Measurements from ENCODE around the gene TSFM.

TSFM gene

DNA sequence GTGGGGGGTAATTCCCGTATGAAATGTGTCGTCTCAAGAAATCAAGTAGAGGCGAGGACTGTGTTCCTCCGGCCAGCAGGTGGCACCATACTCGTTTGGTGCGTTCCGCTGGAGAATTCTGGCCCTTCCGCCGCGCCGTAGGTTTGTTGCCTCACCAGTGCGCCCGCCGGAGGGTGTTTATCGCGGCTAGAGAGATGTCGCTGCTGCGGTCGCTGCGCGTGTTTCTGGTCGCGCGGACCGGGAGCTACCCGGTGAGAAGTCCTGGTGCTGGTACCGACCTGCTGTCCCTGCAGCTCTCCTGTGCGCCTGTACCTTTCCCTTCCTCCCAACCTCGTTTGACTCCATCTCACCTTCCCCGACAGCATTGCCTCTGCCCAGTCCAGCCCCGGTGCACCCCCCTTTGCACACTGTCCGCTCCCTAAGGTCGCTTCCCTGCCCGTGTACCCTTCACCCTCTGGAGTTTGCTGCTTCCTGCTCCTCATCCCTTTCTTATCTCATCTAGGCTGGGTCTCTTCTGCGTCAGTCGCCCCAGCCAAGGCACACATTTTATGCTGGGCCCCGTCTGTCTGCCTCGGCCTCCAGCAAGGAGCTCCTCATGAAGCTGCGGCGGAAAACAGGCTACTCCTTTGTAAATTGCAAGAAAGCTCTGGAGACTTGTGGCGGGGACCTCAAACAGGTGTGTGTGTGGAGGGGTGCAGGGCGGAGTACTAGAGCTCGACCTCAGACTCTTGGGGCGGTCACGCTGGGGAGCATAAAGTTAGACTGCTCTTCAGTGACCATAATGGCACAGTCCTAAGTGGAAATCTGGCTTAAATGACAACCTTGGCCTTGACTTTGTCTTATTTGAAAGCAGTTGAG is at the start of gene TSFM:
Gene TSFM, plus strand, starts transcription at position 180 of the 858 bp plus-strand sequence. Its CDS starts 15 bp downstream, at position 195.
- DNase-seq (ENCODE audit: low read depth in 2 of 2) = peak; percentile 93 to 96

DNA sequence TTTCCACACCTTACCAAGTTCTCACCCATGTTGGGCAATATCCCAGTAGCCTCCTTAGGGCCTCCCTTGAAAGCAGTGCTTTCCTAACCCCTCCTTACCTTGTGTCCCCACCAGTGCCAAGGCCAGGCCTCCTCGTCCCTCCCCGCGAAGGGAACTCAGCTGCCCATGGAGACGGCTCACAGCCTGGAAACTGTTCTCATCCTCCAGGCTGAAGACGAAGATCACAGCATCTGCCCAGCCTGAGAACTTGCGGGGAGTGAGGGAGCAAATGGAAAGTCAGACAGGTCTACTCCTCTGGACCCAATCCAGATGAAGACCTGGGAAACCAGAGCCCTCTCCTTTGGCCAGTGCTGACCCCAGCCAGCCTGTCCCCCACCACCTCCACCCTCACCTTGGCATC is 48.7 kb upstream of the TSFM start:
- DNase-seq (ENCODE audit: low read depth in 2 of 2) = no peak

DNA sequence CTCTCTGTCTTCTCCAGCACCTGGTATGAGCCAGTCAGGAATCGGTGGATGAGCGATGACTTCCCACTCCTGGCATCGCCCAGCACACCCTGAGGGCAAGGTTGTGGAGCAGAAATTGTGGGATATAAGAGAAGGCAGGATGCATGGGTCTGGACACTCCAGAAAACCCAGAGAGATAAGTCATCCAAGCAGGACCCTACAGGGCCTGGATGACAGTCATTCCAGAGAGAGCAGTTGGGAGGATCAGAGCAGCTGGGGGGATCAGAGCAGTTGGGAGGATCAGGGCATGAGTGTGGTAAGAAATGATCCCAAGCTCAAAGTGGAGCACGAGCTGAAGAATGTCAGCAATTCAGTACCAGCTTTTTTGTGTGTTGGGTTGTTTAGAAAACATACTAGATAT is 48.0 kb upstream of the TSFM start:
- DNase-seq (ENCODE audit: low read depth in 2 of 2) = no peak

DNA sequence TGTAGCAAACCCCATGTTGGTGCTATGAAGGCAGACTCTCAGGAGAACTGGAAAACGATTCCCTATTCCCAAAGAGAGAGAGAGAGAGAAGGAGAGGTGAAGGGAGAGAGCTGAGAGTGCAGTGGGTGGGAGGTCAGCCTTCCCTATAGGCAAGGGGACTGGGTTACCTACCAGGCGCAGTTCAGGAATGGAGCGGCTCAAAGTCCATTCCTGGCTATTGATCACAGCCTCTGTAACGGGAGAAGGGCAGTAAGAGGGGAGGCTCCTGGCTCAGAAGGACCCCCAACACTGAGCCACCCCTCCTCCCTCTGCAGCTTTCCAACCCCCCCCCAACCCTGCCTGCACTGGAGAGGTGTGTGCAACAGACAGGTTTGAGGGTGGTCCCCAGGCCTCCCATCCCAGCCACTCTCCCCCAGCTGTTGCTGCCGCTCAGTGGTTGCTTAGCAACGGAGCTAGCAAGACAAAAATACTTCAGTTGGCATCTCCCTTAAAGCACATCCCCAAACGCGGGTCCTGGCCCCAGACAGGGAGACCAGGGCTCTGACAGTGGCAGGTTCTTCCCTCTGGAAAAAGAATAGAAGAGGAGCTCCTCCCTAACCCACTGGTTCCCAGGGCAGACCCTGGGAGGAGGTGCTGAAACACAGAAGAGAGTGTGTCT is 47.3 kb upstream of the TSFM start:
- DNase-seq (ENCODE audit: low read depth in 2 of 2) = no peak

DNA sequence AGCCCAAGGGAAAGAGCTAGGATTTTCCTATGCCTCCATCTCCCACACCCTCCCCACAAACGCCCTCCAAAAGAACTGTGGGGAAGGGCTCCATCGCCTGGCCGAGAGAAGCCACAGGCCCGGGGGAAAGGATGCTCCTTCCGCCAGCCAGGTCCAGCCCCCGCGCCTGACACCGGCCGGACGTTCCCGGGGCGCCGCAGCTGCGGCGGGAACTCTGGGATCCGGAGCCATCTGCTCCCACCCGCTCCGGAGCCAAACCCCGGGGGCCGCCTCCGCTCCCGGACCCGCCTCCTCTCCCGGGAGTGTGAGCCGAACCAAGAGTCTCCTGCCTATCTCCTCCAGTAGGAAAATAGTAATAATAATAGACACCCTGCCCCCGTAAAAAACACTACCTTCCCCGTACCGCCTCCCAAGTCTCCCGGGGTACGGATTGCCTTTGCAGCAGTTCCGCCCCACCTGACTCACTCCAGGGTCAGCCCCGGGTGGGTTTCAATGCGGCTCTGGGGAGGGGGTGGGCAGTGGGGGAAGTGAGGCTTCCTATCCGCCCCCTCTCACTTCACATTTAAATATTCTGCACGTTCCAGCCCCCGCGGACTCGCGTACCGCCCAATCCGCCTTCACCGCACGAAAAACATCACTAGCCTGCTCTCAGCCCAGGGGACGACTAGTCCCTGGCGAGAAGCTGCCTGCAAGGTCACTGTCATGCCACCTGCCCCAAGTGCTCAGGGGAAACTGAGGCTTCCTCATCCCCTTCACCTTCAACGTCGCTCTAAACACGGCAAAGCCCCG is 46.4 kb upstream of the TSFM start:
- no peak for DNase-seq (ENCODE audit: low read depth in 2 of 2)

DNA sequence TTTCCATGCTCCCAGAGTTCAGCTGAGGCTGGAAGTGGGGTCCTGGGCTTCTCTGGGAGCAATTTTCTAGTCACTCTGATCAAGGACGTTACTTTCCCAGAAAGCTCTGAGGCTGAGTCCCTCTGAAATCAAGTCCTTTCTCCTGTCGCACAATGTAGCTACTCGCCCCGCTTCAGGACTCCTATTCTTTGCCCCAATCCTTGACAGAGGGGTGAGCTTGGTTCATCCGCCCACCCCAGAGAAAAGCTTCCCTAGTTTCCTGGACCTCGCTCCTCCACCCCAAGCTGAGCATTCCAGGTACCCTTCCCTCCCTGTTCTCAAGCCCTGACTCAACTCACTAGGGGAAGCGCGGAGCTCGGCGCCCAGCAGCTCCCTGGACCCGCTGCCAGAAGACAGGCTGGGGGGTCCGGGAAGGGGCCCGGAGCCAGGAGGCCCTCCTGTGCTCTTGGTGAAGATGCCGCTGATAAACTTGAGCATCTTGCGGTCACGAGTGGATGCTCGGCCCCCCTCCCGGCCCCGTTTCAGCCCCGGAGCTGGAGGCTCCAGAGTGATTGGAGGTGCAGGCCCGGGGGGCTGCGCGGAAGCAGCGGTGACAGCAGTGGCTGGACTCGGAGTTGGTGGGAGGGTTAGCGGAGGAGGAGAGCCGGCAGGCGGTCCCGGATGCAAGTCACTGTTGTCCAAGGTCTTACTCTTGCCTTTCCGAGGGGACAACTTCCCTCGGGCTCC is 45.7 kb upstream of the TSFM start:
- DNase-seq (ENCODE audit: low read depth in 2 of 2) = no peak

DNA sequence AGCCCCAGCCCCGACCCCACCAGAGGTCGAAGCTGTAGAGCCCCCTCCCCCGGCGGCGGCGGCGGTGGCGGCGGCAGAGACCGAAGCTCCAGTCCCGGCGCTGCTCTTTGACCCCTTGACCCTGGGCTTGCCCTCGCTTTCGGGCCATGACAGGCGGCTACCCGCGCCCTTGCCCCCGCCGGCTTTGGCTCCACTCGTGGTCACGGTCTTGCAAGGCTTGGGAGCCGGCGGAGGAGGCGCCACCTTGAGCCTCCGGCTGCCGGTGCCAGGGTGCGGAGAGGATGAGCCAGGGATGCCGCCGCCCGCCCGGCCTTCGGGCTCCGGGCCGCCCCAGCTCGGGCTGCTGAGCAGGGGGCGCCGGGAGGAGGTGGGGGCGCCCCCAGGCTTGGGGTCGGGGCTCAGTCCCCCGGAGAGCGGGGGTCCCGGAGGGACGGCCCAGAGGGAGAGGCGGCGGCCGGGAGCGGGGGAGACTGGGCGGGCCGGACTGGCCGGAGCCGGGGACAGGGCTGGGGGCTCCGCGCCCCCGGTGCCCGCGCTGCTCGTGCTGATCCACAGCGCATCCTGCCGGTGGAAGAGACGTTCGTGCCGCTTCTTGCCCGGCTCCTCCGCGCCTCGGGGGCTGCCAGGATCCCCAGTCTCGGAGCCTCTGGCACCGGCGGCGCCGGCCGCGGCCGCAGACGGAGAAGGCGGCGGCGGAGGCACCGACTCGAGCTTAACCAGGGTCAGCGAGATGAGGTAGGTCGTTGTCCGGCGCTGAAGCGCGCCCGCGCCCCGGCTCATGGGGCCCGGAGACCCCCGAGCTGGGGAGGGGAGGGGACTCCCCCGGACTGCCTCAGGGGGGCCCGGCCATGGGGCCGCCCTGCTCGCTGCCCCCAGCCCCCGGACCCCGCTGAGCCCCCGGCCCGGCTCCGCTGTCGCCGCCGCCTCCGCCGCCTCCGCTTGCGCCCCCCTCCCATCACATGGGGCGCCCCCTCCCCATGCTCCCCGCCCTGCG is 44.8 kb upstream of the TSFM start:
- no peak for DNase-seq (ENCODE audit: low read depth in 2 of 2)

DNA sequence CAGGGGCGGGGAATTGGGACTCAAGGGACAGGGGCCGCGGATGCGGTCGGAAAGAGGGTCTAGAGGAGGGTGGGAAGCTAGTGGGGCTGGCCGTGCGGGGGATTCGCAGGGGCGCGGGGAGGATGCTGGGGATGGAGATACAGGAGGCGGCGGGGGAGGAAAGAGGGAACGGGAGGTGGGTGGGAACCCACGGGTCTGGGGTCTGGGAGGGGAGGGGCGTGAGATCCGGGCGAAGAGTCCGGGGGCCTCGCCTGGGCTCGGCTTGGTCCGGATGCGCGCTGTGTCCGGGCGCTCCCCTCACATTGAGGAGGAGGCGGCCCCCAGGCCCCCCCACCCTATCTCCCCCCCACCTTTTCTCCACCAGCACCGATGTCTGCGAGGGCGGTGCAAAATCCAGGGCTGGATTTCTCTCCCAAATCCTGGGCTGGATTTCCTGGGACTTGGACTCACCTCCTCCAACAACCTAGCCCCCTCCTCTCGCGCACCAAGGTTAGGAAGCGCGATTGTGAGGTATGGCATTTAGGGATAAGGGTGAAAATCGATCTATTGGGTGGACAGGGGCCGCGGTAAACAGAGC is 43.8 kb upstream of the TSFM start, which contains the start of gene AGAP2:
Gene AGAP2, minus strand, starts transcription at position 82 of the 577 bp plus-strand sequence. CDS start 496 bp downstream, outside the sequence.
- no peak for DNase-seq (ENCODE audit: low read depth in 2 of 2)

DNA sequence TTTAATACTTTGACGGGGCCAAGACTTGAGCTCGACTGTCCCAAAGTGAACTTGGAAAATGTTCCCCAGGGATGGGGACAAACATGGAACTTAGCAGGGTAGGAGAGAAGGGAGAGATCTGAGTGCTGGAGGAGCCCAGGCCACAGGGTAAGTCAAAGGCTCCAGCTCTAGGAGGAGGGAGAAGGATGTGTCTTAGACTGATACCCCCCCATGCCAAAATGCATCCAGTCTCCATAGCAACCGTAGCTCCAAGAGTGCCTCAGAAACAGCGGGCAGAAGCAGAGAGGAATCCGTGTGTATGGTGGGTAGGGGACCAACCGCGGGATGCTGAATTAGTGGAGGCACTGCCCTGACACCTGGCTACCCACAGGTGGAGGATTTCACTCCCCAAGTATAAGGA is 43.2 kb upstream of the TSFM start:
- DNase-seq (ENCODE audit: low read depth in 2 of 2) = no peak

DNA sequence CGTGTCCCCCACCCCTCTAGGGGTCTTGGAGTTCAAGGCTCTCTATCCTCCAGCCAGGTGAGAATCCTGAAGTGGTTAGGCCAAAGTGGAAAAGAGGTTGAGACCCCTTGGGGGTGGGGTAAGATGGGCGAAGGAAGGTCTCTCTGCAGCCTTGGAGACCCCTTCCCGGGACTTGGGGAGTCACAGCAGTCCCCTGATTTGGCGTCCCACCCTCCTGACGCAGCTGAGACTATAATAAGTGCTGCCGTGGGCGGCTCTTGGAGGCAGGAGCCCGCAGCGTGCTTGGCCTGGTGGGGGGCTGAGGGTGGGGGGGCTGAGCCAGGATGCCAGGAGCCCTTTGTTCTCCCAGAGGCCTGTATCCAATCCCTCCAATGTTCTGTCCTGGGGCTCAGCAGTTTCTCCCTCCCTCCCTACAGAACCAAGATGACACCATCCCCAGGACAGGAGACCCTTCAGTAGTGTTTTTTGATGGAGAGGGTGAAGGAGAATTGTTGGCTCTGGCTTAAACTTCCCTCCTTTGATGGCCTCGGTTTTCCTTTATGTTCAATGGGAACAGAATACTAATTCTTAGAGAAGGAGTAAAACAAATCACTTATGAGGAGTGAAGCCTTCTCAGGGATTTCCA is 42.6 kb upstream of the TSFM start:
- no peak for DNase-seq (ENCODE audit: low read depth in 2 of 2)

DNA sequence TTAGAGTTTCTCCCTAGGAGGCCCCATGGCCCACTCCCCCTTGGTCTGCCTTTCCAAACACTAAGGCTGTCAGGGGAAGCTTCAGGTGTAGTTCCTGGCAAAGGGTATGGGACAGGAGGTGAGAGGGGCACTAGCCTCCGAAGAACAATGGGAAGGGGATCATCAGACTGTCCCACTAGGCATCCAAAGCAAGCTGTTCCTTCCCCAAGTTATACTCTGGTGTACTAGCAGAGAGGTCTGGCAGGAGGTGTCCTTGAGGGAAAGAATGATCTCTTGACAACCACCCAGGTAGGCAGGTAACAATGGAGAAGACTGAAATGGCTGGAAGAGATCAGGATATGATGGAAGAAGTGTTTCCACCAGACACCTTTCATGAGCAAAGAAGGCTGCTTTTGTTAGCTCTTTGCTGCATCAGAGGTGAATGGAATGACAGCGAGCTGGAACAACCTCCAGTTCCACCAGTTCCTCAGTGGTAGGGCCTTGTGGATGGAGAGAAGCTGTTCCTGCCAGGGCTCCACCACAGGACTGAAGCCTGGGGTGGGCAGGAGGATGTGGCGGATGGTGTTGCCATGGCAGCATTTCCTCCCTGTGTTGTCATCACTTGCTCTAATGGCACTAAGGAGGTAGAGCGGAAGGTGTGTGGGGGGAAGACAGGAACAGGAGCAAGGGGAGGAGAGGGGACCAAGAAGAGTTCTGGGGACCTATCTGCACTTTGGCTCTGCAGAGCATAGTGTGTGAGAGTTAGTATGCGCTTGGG is 41.8 kb upstream of the TSFM start:
- peak; percentile 69 to 71 for DNase-seq (ENCODE audit: low read depth in 2 of 2)

DNA sequence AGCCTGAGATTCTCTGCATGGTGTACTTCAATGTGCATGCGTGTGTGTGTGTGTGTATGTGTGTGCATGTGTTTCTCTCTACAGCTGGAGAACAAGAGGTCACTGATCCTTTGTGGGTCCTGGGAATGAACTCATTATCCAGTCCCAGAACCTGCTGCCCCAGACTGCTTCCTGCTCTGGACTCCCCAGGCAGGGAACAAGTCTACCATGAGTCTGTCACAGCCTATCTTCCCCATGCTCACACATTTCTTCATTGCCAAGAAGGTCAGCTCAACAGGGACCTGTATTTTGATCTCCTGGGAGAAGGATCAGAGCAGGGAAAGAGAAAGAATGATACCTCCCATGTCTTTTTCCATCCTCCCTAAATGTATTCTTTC is 41.2 kb upstream of the TSFM start:
- DNase-seq (ENCODE audit: low read depth in 2 of 2) = no peak

DNA sequence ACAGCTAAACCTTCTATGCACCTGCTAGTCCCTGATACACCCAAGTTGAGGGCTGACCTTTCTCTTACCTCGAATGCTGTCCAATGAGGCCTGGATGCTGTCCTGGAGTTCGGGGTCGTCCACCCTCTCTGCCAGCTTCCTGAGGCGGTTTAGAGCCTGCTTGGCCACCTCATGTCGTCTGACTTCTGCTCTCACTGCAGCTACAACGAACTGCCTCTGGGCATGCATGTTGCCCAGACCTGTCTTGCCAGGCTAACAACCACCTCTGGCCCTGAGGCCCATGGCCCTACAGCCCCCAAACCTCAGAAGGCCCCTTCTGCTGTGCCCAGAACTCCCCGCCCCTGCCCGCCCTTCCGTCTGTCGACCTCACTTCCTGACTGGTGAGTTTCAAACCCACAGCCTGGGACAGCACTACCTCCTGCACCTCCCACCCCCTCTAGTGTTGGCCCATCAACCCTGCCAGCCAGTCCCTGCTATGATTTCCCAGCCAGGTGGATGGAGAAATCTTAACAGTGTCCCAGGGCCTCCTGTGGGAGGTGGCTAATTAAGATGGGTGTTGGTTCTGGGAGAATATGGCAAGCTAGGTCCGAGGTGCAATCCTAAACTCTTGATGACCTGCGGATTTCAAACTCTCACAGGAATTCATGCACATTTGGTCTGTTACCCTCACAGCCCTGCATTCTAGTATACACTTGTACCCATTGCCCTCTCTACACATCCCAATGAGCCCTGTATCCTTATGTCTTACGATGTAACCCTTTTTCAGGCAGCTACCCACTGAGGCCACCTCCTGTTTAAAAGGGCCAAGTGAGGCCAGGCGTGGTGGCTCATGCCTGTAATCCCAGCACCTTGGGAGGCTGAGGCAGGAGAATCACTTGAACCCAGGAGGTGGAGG is 40.5 kb upstream of the TSFM start:
- peak; percentile 69 to 73 for DNase-seq (ENCODE audit: low read depth in 2 of 2)

DNA sequence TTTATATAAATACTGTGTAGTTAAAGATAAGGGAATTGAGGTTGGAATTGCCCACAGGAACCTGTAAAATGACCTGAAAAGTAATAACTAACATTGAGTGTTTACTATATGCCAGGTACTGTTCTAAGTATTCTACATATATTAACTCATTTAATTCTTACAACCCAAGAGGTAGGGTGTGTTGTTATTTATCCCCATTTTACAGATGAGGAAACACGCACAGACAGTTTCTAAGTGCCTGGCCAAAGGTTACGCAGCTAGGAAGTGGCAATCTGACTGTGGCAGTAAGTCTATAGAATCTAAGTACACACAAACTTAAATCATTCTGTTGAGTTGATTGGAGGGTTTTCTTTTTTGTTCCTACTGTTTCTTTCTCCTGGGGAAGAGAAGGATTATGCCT is 38.8 kb upstream of the TSFM start:
- no peak for DNase-seq (ENCODE audit: low read depth in 2 of 2)

DNA sequence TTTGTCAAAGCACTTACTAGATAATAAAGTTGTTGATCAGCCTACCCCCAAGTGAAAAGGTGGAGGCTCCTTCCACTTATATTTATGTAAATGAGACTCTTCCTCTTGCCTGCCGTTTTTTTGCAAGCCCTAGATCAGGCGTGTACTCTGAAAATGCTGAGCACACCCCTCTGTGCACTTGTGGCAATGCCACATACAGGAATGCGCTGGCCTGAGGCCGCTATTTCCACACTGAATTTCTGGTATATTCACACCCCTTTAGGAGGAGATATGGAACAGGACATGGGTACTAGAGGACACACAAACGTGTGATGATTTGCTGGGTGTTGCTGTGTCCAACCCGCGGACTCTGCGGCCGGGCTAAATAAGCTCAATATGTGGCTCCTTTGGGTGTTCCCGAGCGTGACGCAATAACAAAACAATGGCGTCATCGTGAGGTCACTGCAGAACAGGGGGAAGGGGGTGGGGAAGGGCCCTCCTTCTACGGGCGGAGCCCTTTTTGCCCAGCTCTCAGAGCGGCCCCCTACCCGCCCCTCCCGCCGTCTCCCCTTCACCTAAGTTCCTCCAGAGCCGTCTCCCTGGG is 38.3 kb upstream of the TSFM start:
- peak; percentile 51 to 59 for DNase-seq (ENCODE audit: low read depth in 2 of 2)

DNA sequence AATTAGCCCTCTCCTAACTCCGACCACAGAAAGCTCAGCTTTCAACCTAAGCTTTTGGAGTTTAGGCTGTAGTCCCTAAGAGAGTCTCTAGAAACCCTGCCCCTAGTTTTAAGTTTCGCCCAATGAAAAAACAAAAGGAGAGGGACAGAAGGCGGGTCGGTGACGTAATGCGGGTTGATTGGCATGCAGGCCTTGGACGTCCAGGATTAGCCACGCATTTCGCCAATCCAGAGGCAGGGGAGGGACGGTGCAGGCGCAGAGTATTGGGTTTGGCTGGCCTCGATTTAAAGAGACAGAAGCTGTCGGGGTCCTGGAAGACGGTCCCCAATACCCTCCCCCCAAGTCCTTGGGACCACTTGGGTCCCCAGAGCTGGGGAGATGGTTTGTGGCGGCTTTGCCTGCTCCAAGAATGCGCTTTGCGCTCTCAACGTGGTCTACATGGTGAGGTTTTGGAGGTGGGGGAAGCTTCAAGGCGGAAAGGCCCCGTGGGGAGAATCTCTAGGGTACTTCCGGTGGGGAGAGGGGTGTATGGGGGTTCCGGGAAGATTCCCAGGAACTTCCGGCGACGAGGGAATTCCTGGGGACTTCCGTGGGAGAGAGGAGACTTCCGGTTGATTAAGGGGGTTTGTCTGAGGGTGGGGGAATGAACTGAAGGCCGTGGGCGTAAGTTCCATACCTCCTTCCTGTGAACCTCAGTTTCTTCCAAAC is 37.7 kb upstream of the TSFM start, which contains the start of gene TSPAN31:
Gene TSPAN31, plus strand, starts transcription at position 263 of the 708 bp plus-strand sequence. Its CDS starts 116 bp downstream, at position 379.
- DNase-seq (ENCODE audit: low read depth in 2 of 2) = peak; percentile 91 to 94

DNA sequence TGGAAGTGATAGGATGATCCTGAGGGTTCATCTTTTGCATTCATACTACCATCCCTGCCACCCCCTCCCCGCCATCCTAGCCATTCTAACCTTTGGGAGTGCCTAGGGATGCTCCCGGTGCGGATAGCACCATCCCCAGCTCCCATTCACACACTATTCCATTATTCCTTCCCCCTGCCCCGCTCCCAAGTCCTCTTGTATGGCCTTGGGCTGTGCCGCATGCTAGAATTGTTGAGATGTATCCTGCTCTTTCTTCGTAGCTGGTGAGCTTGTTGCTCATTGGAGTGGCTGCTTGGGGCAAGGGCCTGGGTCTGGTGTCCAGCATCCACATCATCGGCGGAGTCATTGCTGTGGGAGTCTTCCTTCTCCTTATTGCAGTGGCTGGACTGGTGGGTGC is 37.1 kb upstream of the TSFM start:
- no peak for DNase-seq (ENCODE audit: low read depth in 2 of 2)
